Colonic mucosa (tissue), 4 donors: ENCODE data around the gene FAAP100. TPM values are rescaled to one million over a fixed set of nuclear protein-coding genes. Genes with fewer than 3 reads are reported as not detected.

Source experiments
- DNase-seq: peaks from one replicate; pipeline ENCODE4 v3.0.0-alpha.2; 2020
- H3K27ac ChIP-seq: fragments of 200-600 bp; one replicate; pipeline ENCODE4 v1.8.0; 2021
- H3K27me3 ChIP-seq: fragments of 200-600 bp; one replicate; pipeline ENCODE4 v1.8.0; 2021
- H3K36me3 ChIP-seq: fragments of 200-600 bp; one replicate; pipeline ENCODE4 v1.8.0; 2021
- H3K4me1 ChIP-seq: fragments of 200-600 bp; one replicate; pipeline ENCODE4 v1.8.0; 2021; ENCODE audit warnings: mild to moderate bottlenecking
- H3K4me3 ChIP-seq: fragments of 200-600 bp; one replicate; pipeline ENCODE4 v1.8.0; 2021
- H3K9ac ChIP-seq, 2 donors: one replicate each; pipeline ENCODE4 v1.7.0; 2013; ENCODE audit warnings: control low read depth in 2 of 2, low read depth in 2 of 2, low read length in 2 of 2
- H3K9me3 ChIP-seq: fragments of 200-600 bp; one replicate; pipeline ENCODE4 v1.8.0; 2021
- CTCF ChIP-seq: fragments of 200-600 bp; IDR thresholded peaks from one replicate; pipeline ENCODE4 v1.8.0; 2022; ENCODE audit warnings: antibody characterized with exemption, mild to moderate bottlenecking
- intact Hi-C: fragments of 100-400 bp; cut with DNase I; formaldehyde crosslinking; loops from one replicate; pipeline ENCODE4 v1.14.1; 2022
- total RNA-seq, 2 donors: library from RNA; stranded (reverse); fragmentation: NEBNext Ultra II Directional in 1 of 2; extraction: Animal tissue kit (Norgen Biotek cat#: 25700) in 1 of 2; gene quantifications; one replicate each; pipeline ENCODE4 v1.2.1, GENCODE V29; 2021
- donor health status: healthy.
- donor health status: DM: no; HTN: no; CAD: no.
- donor health status: DM: no; HTN: no; CAD: no.

Gene FAAP100
- total RNA-seq, 2 donors from 2014 or later = 16.5 to 34.3 TPM

- Histone ChIP-seq H3K27ac (no peak overlapping the region), H3K4me1 (no peaks in the 10 kb centered on the region), H3K4me3 (no peak overlapping the region), H3K9ac (no peak overlapping the region), H3K27me3 (no peaks in the 10 kb centered on the region), H3K9me3 (no peaks in the 10 kb centered on the region), H3K36me3 (no peaks in the 10 kb centered on the region)
- intact Hi-C loops = no loop called here
- no peak for TF ChIP-seq CTCF
- no peak for DNase-seq
These were observed 30.2 kb upstream of the FAAP100 start for GRCh38 chr17:81582341-81582740.

- intact Hi-C loops = no loop called here
- H3K27ac ChIP-seq = no peak overlapping the region
- H3K4me3 ChIP-seq = no peak overlapping the region
- no peak for TF ChIP-seq CTCF
- no peaks in the 10 kb centered on the region for H3K4me1 ChIP-seq
- H3K36me3 ChIP-seq = no peaks in the 10 kb centered on the region
- no peaks in the 10 kb centered on the region for H3K9me3 ChIP-seq
- H3K9ac ChIP-seq = no peak overlapping the region
- H3K27me3 ChIP-seq = no peaks in the 10 kb centered on the region
- no peak for DNase-seq
These were observed 29.6 kb upstream of the FAAP100 start for GRCh38 chr17:81581758-81582157.

- H3K36me3 ChIP-seq = no peaks in the 10 kb centered on the region
- H3K27me3 ChIP-seq = no peaks in the 10 kb centered on the region
- no peak overlapping the region for H3K9ac ChIP-seq
- TF ChIP-seq CTCF = no peak
- no peaks in the 10 kb centered on the region for H3K9me3 ChIP-seq
- no peak overlapping the region for H3K27ac ChIP-seq
- DNase-seq = no peak
- H3K4me1 ChIP-seq = no peaks in the 10 kb centered on the region
- intact Hi-C loops = no loop called here
- H3K4me3 ChIP-seq = no peak overlapping the region
These were observed 28.3 kb upstream of the FAAP100 start for GRCh38 chr17:81580481-81580880.

GRCh38 chr17:81579821-81580321 is 27.7 kb upstream of the FAAP100 start:
- Histone ChIP-seq H3K27ac (no peak overlapping the region), H3K4me3 (no peak overlapping the region), H3K27me3 (no peaks in the 10 kb centered on the region), H3K9me3 (no peaks in the 10 kb centered on the region), H3K36me3 (no peaks in the 10 kb centered on the region), H3K4me1 (no peaks in the 10 kb centered on the region), H3K9ac (no peak overlapping the region)
- no peak for TF ChIP-seq CTCF
- intact Hi-C loops = no loop called here
- DNase-seq = no peak

- H3K4me1 ChIP-seq = no peaks in the 10 kb centered on the region
- H3K9me3 ChIP-seq = no peaks in the 10 kb centered on the region
- H3K9ac ChIP-seq = no peak overlapping the region
- H3K27me3 ChIP-seq = no peaks in the 10 kb centered on the region
- intact Hi-C loops = no loop called here
- H3K27ac ChIP-seq = no peak overlapping the region
- no peak for DNase-seq
- no peaks in the 10 kb centered on the region for H3K36me3 ChIP-seq
- TF ChIP-seq CTCF = no peak
- no peak overlapping the region for H3K4me3 ChIP-seq
These were observed 27.1 kb upstream of the FAAP100 start for GRCh38 chr17:81579298-81579697.
